HepG2 (cell line): ENCODE results near the gene COG1. TPM values are rescaled to one million over a fixed set of nuclear protein-coding genes. Genes with fewer than 3 reads are reported as not detected.

Experiments
- AFF4 ChIP-seq: sonication (generic); formaldehyde crosslinking; IDR thresholded peaks from 2 replicates; pipeline ENCODE4 v1.4.0; 2020; ENCODE audit warnings: missing genetic modification reagents
- CEBPZ ChIP-seq: IDR thresholded peaks from 2 replicates; pipeline ENCODE4 v1.6.1; 2012; ENCODE audit warnings: low read length, improper control_type of control experiment
- NCOR1 ChIP-seq: fragments of 200-600 bp; sonication (generic); IDR thresholded peaks from 2 replicates; pipeline ENCODE4 v1.7.0; 2017; ENCODE audit warnings: antibody characterized with exemption, low read length, borderline replicate concordance
- SAP130 ChIP-seq: IDR thresholded peaks from 2 replicates; pipeline ENCODE4 v1.6.1; 2016; ENCODE audit warnings: low read depth
- THAP7 ChIP-seq: sonication (generic); formaldehyde crosslinking; IDR thresholded peaks from 2 replicates; pipeline ENCODE4 v1.8.1; 2023; ENCODE audit warnings: mild to moderate bottlenecking, missing genetic modification reagents
- ZNF124 ChIP-seq: sonication (generic); formaldehyde crosslinking; IDR thresholded peaks from 2 replicates; pipeline ENCODE4 v1.4.0; 2020; ENCODE audit warnings: missing genetic modification reagents
- ZNF160 ChIP-seq: sonication (generic); formaldehyde crosslinking; IDR thresholded peaks from 2 replicates; pipeline ENCODE4 v1.8.0; 2022; ENCODE audit warnings: mild to moderate bottlenecking, inconsistent platforms, missing genetic modification reagents
- ZNF281 ChIP-seq: sonication (generic); formaldehyde crosslinking; IDR thresholded peaks from 2 replicates; pipeline ENCODE4 v1.4.0; 2020; ENCODE audit warnings: missing genetic modification reagents, borderline replicate concordance
- ZNF580 ChIP-seq: IDR thresholded peaks from 2 replicates; pipeline ENCODE4 v1.6.1; 2016; ENCODE audit warnings: low read depth, borderline replicate concordance
- ZNF737 ChIP-seq: sonication (generic); formaldehyde crosslinking; IDR thresholded peaks from 2 replicates; pipeline ENCODE4 v1.5.0; 2020; ENCODE audit warnings: missing genetic modification reagents, mild to moderate bottlenecking, borderline replicate concordance
- ZNF878 ChIP-seq: sonication (generic); formaldehyde crosslinking; IDR thresholded peaks from 2 replicates; pipeline ENCODE4 v1.8.1; 2023; ENCODE audit warnings: mild to moderate bottlenecking, missing genetic modification reagents, moderate library complexity
- ZSCAN12 ChIP-seq: sonication (generic); formaldehyde crosslinking; IDR thresholded peaks from 2 replicates; pipeline ENCODE4 v1.9.0; 2021; ENCODE audit warnings: mild to moderate bottlenecking, missing genetic modification reagents
- ZXDC ChIP-seq: sonication (generic); formaldehyde crosslinking; IDR thresholded peaks from 2 replicates; pipeline ENCODE4 v1.5.0; 2020; ENCODE audit warnings: mild to moderate bottlenecking, missing genetic modification reagents
- polyA plus RNA-seq, 8 experiments: library from polyadenylated mRNA; depleted of rRNA in 3 of 8; stranded (reverse) in 7 of 8; unstranded in 1 of 8; fragments of >200 nt; fragmentation: Illumina TruSeq in 4 of 8; extraction: Trizol in 4 of 8; gene quantifications; 2 replicates each; pipeline versions ENCODE4 v1.2.1 to v1.2.3, GENCODE V29; 2011 to 2016; ENCODE audit warnings: low read depth in 4 of 8, missing spikeins in 1 of 8, mixed read lengths in 1 of 8; ENCODE audit not compliant: insufficient read depth in 1 of 8
- total RNA-seq, 5 experiments: library from RNA; depleted of rRNA; stranded (reverse); fragments of >200 nt; fragmentation: Illumina TruSeq; extraction: Trizol; gene quantifications; 2 replicates each; pipeline ENCODE4 v1.2.3, GENCODE V29; 2016; ENCODE audit warnings: low read depth in 1 of 5

Gene COG1
- total and polyA plus RNA-seq, 2 of the 13 experiments (the other 11 are each of a cell fraction or from before 2014, with no cell fraction given), result 36.6 to 39.7 TPM

- 0 out of 2 replicates have a peak, but pooled peaks have one; percentile 65 for TF ChIP-seq ZXDC (CRISPR knock-in tag)
- no peak for TF ChIP-seq CEBPZ
- TF ChIP-seq ZNF281 (CRISPR knock-in tag), result peak; percentile 36; the same call in 1 of the 2 replicates
- peak; percentile 60; the same call in 1 of the 2 replicates for TF ChIP-seq ZNF580 (CRISPR knock-in tag)
- no peak for TF ChIP-seq NCOR1
- TF ChIP-seq ZNF737 (CRISPR knock-in tag), result no peak
- peak; percentile 54; the same call in 1 of the 2 replicates for TF ChIP-seq ZNF878 (CRISPR knock-in tag)
- TF ChIP-seq THAP7 (CRISPR knock-in tag), result peak; percentile 81; the same call in 1 of the 2 replicates
- no peak for TF ChIP-seq ZNF124 (CRISPR knock-in tag)
- TF ChIP-seq ZSCAN12, result peak; percentile 70; the same call in 1 of the 2 replicates
- TF ChIP-seq ZNF160 (CRISPR knock-in tag), result 0 out of 2 replicates have a peak, but pooled peaks have one; percentile 52
- TF ChIP-seq AFF4, result no peak
- TF ChIP-seq SAP130 (CRISPR knock-in tag), result peak; percentile 58
These were observed at the start of gene COG1 (continued) for GRCh38 chr17:73192894-73193701.
